Measurements from ENCODE around the gene KCNK4. TPM values are rescaled to one million over a fixed set of nuclear protein-coding genes. Genes with fewer than 3 reads are reported as not detected.

KCNK4 gene
- total RNA-seq, 1 donor from 2014 or later, result 0.52 TPM

DNA sequence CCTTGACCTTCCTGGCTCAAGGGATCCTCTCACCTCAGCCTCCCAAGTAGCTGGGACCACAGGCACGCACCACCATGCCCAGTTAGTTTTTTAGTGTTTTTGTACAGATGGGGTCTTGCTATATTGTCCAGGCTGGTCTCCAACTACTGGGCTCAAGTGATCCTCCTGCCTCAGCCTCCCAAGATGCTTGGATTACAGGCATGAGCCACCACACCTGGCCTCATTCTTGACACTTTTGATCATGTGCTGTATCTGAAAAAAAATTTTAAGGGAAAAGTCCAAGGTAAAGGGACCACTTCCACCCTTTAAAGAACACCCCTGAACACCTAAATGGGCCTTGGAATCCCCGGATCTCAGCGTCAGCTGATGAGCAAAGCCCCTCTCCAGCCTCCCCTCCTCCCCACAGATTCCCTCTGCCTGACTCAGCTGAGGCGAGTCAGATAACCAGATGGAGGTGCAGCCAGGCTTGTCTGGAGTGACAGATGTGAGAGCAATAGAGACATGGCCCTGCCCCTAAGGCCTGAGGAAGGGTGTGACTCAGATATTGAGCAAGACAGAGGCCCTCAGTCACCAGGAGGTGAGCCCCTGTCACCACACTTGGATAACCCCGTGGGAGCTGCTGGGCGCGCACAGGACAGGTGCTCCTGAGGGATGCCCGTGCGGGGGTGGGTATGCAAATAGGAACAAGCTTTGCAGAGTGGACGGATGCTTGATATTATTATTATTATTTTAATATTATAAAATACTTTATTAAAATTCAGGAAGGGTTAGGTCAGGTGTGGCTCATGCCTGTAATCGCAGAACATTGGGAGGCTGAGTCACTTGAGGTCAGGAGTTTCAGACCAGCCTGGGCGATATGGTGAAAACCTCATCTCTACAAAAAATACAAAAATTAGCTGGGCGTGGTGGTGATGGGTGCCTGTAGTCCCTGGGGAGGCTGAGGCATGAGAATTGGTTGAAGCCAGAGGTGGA lies 43.9 kb downstream of the KCNK4 start:
- no peaks in the 10 kb centered on the region for H3K36me3 ChIP-seq (ENCODE audit: insufficient read depth, low read length)
- H3K36me3 Mint-ChIP-seq (ENCODE audit: low read depth, unreplicated experiment), result no peaks in the 10 kb centered on the region
- peak overlapping the region; percentile 27 for H3K9ac ChIP-seq (ENCODE audit: low read length)
- TF ChIP-seq EZH2 (IDR thresholded peaks at IDR 0.05; ENCODE audit: insufficient read depth, low read length), result no peak
- TF ChIP-seq, protein P1, sequence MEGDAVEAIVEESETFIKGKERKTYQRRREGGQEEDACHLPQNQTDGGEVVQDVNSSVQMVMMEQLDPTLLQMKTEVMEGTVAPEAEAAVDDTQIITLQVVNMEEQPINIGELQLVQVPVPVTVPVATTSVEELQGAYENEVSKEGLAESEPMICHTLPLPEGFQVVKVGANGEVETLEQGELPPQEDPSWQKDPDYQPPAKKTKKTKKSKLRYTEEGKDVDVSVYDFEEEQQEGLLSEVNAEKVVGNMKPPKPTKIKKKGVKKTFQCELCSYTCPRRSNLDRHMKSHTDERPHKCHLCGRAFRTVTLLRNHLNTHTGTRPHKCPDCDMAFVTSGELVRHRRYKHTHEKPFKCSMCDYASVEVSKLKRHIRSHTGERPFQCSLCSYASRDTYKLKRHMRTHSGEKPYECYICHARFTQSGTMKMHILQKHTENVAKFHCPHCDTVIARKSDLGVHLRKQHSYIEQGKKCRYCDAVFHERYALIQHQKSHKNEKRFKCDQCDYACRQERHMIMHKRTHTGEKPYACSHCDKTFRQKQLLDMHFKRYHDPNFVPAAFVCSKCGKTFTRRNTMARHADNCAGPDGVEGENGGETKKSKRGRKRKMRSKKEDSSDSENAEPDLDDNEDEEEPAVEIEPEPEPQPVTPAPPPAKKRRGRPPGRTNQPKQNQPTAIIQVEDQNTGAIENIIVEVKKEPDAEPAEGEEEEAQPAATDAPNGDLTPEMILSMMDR (IDR thresholded peaks at IDR 0.05; ENCODE audit: insufficient read depth, low read depth, low read length), result no peak
- H3K9me3 Mint-ChIP-seq (ENCODE audit: unreplicated experiment), result no peaks in the 10 kb centered on the region
- no peaks in the 10 kb centered on the region for H3K79me2 ChIP-seq (ENCODE audit: insufficient read depth, low read length)
- H3K9me3 ChIP-seq (ENCODE audit: insufficient read depth, low read depth, low read length), result no peaks in the 10 kb centered on the region
- FAIRE-seq, result no peak
- H3K4me2 ChIP-seq (ENCODE audit: low read length), result peak overlapping the region; percentile 44
- H3K27me3 Mint-ChIP-seq (ENCODE audit: low read depth, unreplicated experiment), result peaks cover 8% of the 10 kb centered on the region
- H2AFZ ChIP-seq (ENCODE audit: low read depth, low read length), result no peak overlapping the region
- no peaks in the 10 kb centered on the region for H3K27me3 ChIP-seq (ENCODE audit: insufficient read depth, low read length)
- peak; percentile 94 for DNase-seq (ENCODE audit: low read depth)
- peak overlapping the region; percentile 51 for H3K27ac ChIP-seq (ENCODE audit: low read depth, low read length)
- no peak overlapping the region for H3K4me3 ChIP-seq (ENCODE audit: insufficient read depth, low read depth, low read length)
- H4K20me1 ChIP-seq (ENCODE audit: insufficient read depth, low read length), result peaks cover 4% of the 10 kb centered on the region
- H3K4me3 Mint-ChIP-seq (ENCODE audit: unreplicated experiment), result no peak overlapping the region
- peaks cover 11% of the 10 kb centered on the region for H3K4me1 Mint-ChIP-seq (ENCODE audit: low read depth, unreplicated experiment)
- H3K27ac Mint-ChIP-seq (ENCODE audit: unreplicated experiment), result peak overlapping the region; percentile 88
- peaks cover 16% of the 10 kb centered on the region for H3K4me1 ChIP-seq (ENCODE audit: insufficient read depth, low read length)

DNA sequence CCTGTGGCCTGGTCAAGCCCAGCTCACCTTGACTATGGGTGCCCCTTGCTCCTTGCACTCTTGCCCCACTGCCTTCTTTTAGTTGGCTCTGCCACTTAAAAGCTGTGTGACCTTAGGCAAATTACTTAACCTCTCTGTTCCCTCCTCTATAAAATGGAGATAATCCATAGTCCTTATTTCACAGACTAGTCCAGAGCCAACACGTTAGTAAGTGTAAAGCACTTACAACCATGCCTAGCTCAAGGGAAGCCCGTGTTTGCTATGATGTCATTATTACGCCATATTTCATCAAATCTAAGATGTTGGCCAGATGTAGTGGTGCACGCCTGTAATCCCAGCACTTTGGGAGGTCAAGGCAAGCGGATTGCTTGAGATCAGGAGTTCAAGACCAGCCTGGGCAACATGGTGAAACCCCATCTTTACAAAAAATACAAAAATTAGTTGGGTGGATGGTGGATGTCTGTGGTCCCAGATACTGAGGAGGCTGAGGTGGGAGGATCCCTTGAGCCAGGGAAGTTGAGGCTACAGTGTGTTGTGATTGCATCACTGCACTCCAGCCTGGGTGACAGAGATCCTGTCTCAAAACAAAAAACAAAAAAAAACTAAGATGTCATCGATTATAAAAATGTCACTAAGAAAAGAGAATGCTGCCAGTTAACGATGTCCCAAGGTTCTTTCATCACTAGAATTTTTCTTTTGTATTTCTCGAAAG lies 46.6 kb downstream of the KCNK4 start:
- Histone ChIP-seq H4K20me1 (ENCODE audit: insufficient read depth, low read length) (no peaks in the 10 kb centered on the region), H3K9me3 (ENCODE audit: insufficient read depth, low read depth, low read length) (no peaks in the 10 kb centered on the region), H3K27ac (ENCODE audit: low read depth, low read length) (no peak overlapping the region), H3K79me2 (ENCODE audit: insufficient read depth, low read length) (no peaks in the 10 kb centered on the region), H2AFZ (ENCODE audit: low read depth, low read length) (no peak overlapping the region), H3K9ac (ENCODE audit: low read length) (no peak overlapping the region), H3K4me1 (ENCODE audit: insufficient read depth, low read length) (peaks cover 12% of the 10 kb centered on the region), H3K27me3 (ENCODE audit: insufficient read depth, low read length) (no peaks in the 10 kb centered on the region), H3K4me2 (ENCODE audit: low read length) (no peak overlapping the region), H3K36me3 (ENCODE audit: insufficient read depth, low read length) (no peaks in the 10 kb centered on the region), H3K4me3 (ENCODE audit: insufficient read depth, low read depth, low read length) (no peak overlapping the region)
- H3K4me3 Mint-ChIP-seq (ENCODE audit: unreplicated experiment), result peak overlapping the region; percentile 11
- DNase-seq (ENCODE audit: low read depth) (no peak), FAIRE-seq (no peak)
- no peak overlapping the region for H3K27ac Mint-ChIP-seq (ENCODE audit: unreplicated experiment)
- H3K27me3 Mint-ChIP-seq (ENCODE audit: low read depth, unreplicated experiment), result peaks cover 12% of the 10 kb centered on the region
- no peaks in the 10 kb centered on the region for H3K36me3 Mint-ChIP-seq (ENCODE audit: low read depth, unreplicated experiment)
- H3K4me1 Mint-ChIP-seq (ENCODE audit: low read depth, unreplicated experiment), result peaks cover 6% of the 10 kb centered on the region
- no peaks in the 10 kb centered on the region for H3K9me3 Mint-ChIP-seq (ENCODE audit: unreplicated experiment)
- TF ChIP-seq, protein P1 (IDR thresholded peaks at IDR 0.05; ENCODE audit: insufficient read depth, low read depth, low read length), result no peak
- TF ChIP-seq EZH2 (IDR thresholded peaks at IDR 0.05; ENCODE audit: insufficient read depth, low read length), result no peak

Data from astrocyte (in vitro differentiated cells and primary cell).